H1 (cell line): ENCODE measurements around the gene NOX5. TPM values are rescaled to one million over a fixed set of nuclear protein-coding genes. Genes with fewer than 3 reads are reported as not detected.
"Not testable (repeated sequence)": the region's sequence is repeated elsewhere in the genome, so short reads cannot be mapped to it uniquely, and the experiment has no call there.

Source experiments
- CTCF ChIA-PET: fragments of 300-600 bp; sonication (Branson Sonifier 250); formaldehyde crosslinking; loops from one replicate; lab custom pipeline; 2021; ENCODE audit not compliant: partially characterized antibody; lab: Charles Lee
- POLR2A ChIA-PET: fragments of 300-600 bp; sonication (Branson Sonifier 250); formaldehyde crosslinking; loops from one replicate; lab custom pipeline; 2021; ENCODE audit warnings: inconsistent platforms; ENCODE audit not compliant: partially characterized antibody; lab: Charles Lee
- DNase-seq, 2 experiments: peaks; one replicate each; pipeline versions ENCODE4 v3.0.0 to v3.0.0-alpha.2; 2010 to 2022; ENCODE audit warnings: low spot score in 2 of 2, low read depth in 1 of 2, mixed read lengths in 1 of 2
- FAIRE-seq: peaks from 2 replicates; lab custom pipeline; 2011; peaks lifted over from hg19 to GRCh38; lab: Jason Lieb, UNC
- H2AFZ ChIP-seq: 2 replicates; pipeline ENCODE4 v1.8.1; 2012; ENCODE audit warnings: low read length, inconsistent platforms
- H2AK5ac ChIP-seq: 2 replicates; pipeline ENCODE4 v1.6.1; 2013; ENCODE audit warnings: low read depth, low read length
- H2BK120ac ChIP-seq: replicated peaks from 2 replicates; pipeline ENCODE3; 2013; ENCODE audit warnings: low read depth, low read length, inconsistent platforms
- H2BK12ac ChIP-seq: 2 replicates; pipeline ENCODE4 v1.6.1; 2013; ENCODE audit warnings: low read depth, low read length
- H2BK15ac ChIP-seq: 2 replicates; pipeline ENCODE4 v1.6.1; 2013; ENCODE audit warnings: low read length
- H2BK20ac ChIP-seq: 2 replicates; pipeline ENCODE4 v1.6.1; 2013; ENCODE audit warnings: low read length
- H2BK5ac ChIP-seq: 2 replicates; pipeline ENCODE4 v1.6.1; 2013; ENCODE audit warnings: low read depth, low read length
- H3K14ac ChIP-seq: 2 replicates; pipeline ENCODE4 v1.6.1; 2013; ENCODE audit warnings: inconsistent platforms; ENCODE audit not compliant: insufficient read length
- H3K18ac ChIP-seq: 2 replicates; pipeline ENCODE4 v1.6.1; 2013; ENCODE audit warnings: low read length; ENCODE audit errors: extremely low read depth
- H3K23ac ChIP-seq: 2 replicates; pipeline ENCODE4 v1.6.1; 2013; ENCODE audit warnings: inconsistent platforms; ENCODE audit not compliant: insufficient read length
- H3K23me2 ChIP-seq: 2 replicates; pipeline ENCODE4 v1.6.1; 2013; ENCODE audit warnings: low read depth, low read length
- H3K27ac ChIP-seq: 2 replicates; pipeline ENCODE4 v1.6.1; 2011; ENCODE audit warnings: low read depth, low read length, inconsistent platforms
- H3K27me3 ChIP-seq, 4 experiments: replicated peaks in 1 of 4; 1 replicate in 1 of 4; 2 replicates in 3 of 4; pipeline versions ENCODE4 v1.6.1 to v1.8.1; 2011 to 2013; ENCODE audit warnings: low read length in 3 of 4, mild to moderate bottlenecking in 3 of 4, inconsistent platforms in 2 of 4, mixed read lengths in 2 of 4, moderate library complexity in 1 of 4; ENCODE audit not compliant: control insufficient read depth in 3 of 4, insufficient read depth in 3 of 4; ENCODE audit errors: extremely low read depth in 1 of 4
- H3K36me3 ChIP-seq, 4 experiments: 2 replicates each; pipeline versions ENCODE4 v1.6.1 to v1.8.1; 2011 to 2013; ENCODE audit warnings: mild to moderate bottlenecking in 4 of 4, low read length in 3 of 4, moderate library complexity in 2 of 4, control low read depth in 1 of 4, inconsistent platforms in 1 of 4; ENCODE audit not compliant: insufficient read depth in 4 of 4, control insufficient read depth in 2 of 4
- H3K4ac ChIP-seq: replicated peaks from 2 replicates; pipeline ENCODE3; 2013; ENCODE audit warnings: low read length, low read depth, mixed read lengths, inconsistent platforms; ENCODE audit not compliant: insufficient read length
- H3K4me1 ChIP-seq, 4 experiments: replicated peaks in 1 of 4; 1 replicate in 1 of 4; 2 replicates in 3 of 4; pipeline versions ENCODE4 v1.6.1 to v1.8.1; 2011 to 2013; ENCODE audit warnings: low read length in 3 of 4, inconsistent platforms in 2 of 4, mixed read lengths in 1 of 4; ENCODE audit not compliant: insufficient read depth in 4 of 4, control insufficient read depth in 3 of 4
- H3K4me2 ChIP-seq, 2 experiments: 2 replicates each; pipeline versions ENCODE4 v1.6.1 to v1.8.1; 2011 to 2013; ENCODE audit warnings: low read depth in 2 of 2, low read length in 2 of 2, control low read depth in 1 of 2, inconsistent platforms in 1 of 2, mild to moderate bottlenecking in 1 of 2; ENCODE audit not compliant: insufficient read depth in 1 of 2
- H3K4me3 ChIP-seq, 4 experiments: fragments of 200-600, 300-600 bp in 1 of 4; sonication (generic), shearing (Covaris generic), sonication (Bioruptor Twin) in 1 of 4; 2 replicates each; pipeline versions ENCODE4 v1.5.1 to v1.8.1; 2011 to 2016; ENCODE audit warnings: low read length in 4 of 4, low read depth in 3 of 4, control low read depth in 2 of 4, inconsistent platforms in 2 of 4, mild to moderate bottlenecking in 2 of 4, mixed read lengths in 1 of 4, moderate library complexity in 1 of 4; ENCODE audit not compliant: insufficient read depth in 2 of 4; ENCODE audit errors: extremely low read depth in 1 of 4
- H3K56ac ChIP-seq: replicated peaks from 2 replicates; pipeline ENCODE3; 2013; ENCODE audit warnings: low read depth, mild to moderate bottlenecking, mixed read lengths, low read length, inconsistent platforms; ENCODE audit not compliant: insufficient read length
- H3K79me1 ChIP-seq: 2 replicates; pipeline ENCODE4 v1.6.1; 2013; ENCODE audit warnings: low read depth, low read length, control low read depth
- H3K79me2 ChIP-seq, 2 experiments: 2 replicates each; pipeline versions ENCODE4 v1.6.1 to v1.8.1; 2012 to 2013; ENCODE audit warnings: low read length in 2 of 2, mild to moderate bottlenecking in 2 of 2, inconsistent platforms in 1 of 2; ENCODE audit not compliant: insufficient read depth in 2 of 2, control insufficient read depth in 1 of 2
- H3K9ac ChIP-seq, 4 experiments: replicated peaks in 1 of 4; 1 replicate in 1 of 4; 2 replicates in 3 of 4; pipeline versions ENCODE4 v1.6.1 to v1.8.1; 2011 to 2013; ENCODE audit warnings: low read depth in 3 of 4, low read length in 3 of 4, control low read depth in 2 of 4, mild to moderate bottlenecking in 2 of 4, moderate library complexity in 2 of 4, inconsistent platforms in 1 of 4; ENCODE audit errors: extremely low read depth in 1 of 4
- H3K9me3 ChIP-seq, 2 experiments: 2 replicates each; pipeline versions ENCODE4 v1.6.1 to v1.8.1; 2012 to 2013; ENCODE audit warnings: mild to moderate bottlenecking in 2 of 2, moderate library complexity in 2 of 2, control low read depth in 1 of 2, inconsistent platforms in 1 of 2, low read depth in 1 of 2, low read length in 1 of 2, mixed read lengths in 1 of 2; ENCODE audit not compliant: insufficient read depth in 2 of 2
- H4K20me1 ChIP-seq, 2 experiments: replicated peaks in 1 of 2; 2 replicates each; pipeline versions ENCODE3 to v1.8.1; 2011 to 2013; ENCODE audit warnings: inconsistent platforms in 2 of 2, low read length in 2 of 2, mild to moderate bottlenecking in 1 of 2; ENCODE audit not compliant: insufficient read depth in 2 of 2, control insufficient read depth in 1 of 2
- H4K5ac ChIP-seq: 2 replicates; pipeline ENCODE4 v1.6.1; 2013; ENCODE audit warnings: low read length, low read depth, mixed read lengths, inconsistent platforms; ENCODE audit not compliant: insufficient read length
- H4K8ac ChIP-seq: 2 replicates; pipeline ENCODE4 v1.8.0; 2013; ENCODE audit warnings: mild to moderate bottlenecking, moderate library complexity, low read length, inconsistent platforms; ENCODE audit not compliant: insufficient read depth; ENCODE audit errors: extremely low read depth
- H4K91ac ChIP-seq: replicated peaks from 2 replicates; pipeline ENCODE3; 2013; ENCODE audit warnings: low read length, mixed read lengths, inconsistent platforms; ENCODE audit not compliant: insufficient read length
- EP300 ChIP-seq, 2 experiments: IDR thresholded peaks; 1 replicate in 1 of 2; 2 replicates in 1 of 2; pipeline ENCODE4 v1.6.1; 2011 to 2012; ENCODE audit warnings: low read depth in 2 of 2, low read length in 2 of 2, mild to moderate bottlenecking in 2 of 2, borderline replicate concordance in 1 of 2, inconsistent platforms in 1 of 2, moderate library complexity in 1 of 2
- WGBS, 2 experiments: shearing (Covaris generic) in 1 of 2; methylation state at CpG; one replicate each; pipeline versions ENCODE4 v1.1.6 to v1.1.7; 2013 to 2015; ENCODE audit warnings: low lambda C conversion rate in 2 of 2, mixed read lengths in 2 of 2, inconsistent platforms in 1 of 2, low coverage in 1 of 2, missing lambda C conversion rate in 1 of 2; ENCODE audit not compliant: insufficient replicate concordance in 2 of 2, insufficient coverage in 1 of 2, insufficient read length in 1 of 2; ENCODE audit errors: extremely low coverage in 1 of 2, missing lambda C conversion rate in 1 of 2; 5-methylcytosine and 5-hydroxymethylcytosine counted together
- polyA plus RNA-seq, 7 experiments: library from polyadenylated mRNA; depleted of rRNA in 3 of 7; stranded (reverse) in 5 of 7; unstranded in 2 of 7; fragments of >200 nt in 5 of 7; fragments of 200-250 nt in 2 of 7; gene quantifications; 1 replicate in 5 of 7; 2 replicates in 1 of 7; 4 replicates in 1 of 7; pipeline versions ENCODE4 v1.2.1 to v1.2.3, GENCODE V29; 2011 to 2013; ENCODE audit warnings: missing spikeins in 2 of 7, mixed read lengths in 2 of 7
- total RNA-seq: library from RNA; stranded (reverse); fragmentation: NEBNext Ultra II Directional; extraction: Animal tissue kit (Norgen Biotek cat#: 25700); gene quantifications from 2 replicates; pipeline ENCODE4 v1.2.1, GENCODE V29; 2021

NOX5 gene
- total and polyA plus RNA-seq, 2 of the 8 experiments (the other 6 are each of a cell fraction or from before 2014, with no cell fraction given), result under 0.01 TPM; not detected in 1

DNA sequence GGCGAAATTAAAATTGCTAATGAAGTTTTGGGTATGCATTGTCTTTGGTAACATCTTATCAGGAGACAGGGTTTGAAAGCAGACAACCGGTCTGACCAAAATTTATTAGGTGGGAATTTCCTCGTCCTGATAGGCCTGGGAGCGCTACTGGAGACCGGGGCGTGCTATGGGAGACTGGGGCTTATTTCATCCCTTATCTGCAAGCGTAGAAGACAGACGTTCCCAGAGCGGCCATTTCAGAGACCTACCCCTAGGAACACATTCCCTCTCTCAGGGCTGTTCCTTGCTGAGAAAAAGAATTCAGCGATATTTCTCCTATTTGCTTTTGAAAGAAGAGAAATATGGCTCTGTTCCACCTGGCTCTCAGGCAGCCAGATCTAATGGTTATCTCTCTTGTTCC lies 37.1 kb upstream of the NOX5 start:
- H3K9ac ChIP-seq, H4K91ac ChIP-seq, H4K20me1 ChIP-seq, H2BK20ac ChIP-seq, DNase-seq, H3K14ac ChIP-seq, H2BK5ac ChIP-seq, H4K8ac ChIP-seq, H3K79me2 ChIP-seq, H2BK12ac ChIP-seq, H3K18ac ChIP-seq, H3K36me3 ChIP-seq, H2BK120ac ChIP-seq, H2AFZ ChIP-seq, H4K5ac ChIP-seq, H3K4me2 ChIP-seq, POLR2A ChIA-PET, H3K4me1 ChIP-seq, H3K56ac ChIP-seq, H3K4ac ChIP-seq, H3K27ac ChIP-seq, H3K4me3 ChIP-seq, H2AK5ac ChIP-seq, H3K23ac ChIP-seq, H2BK15ac ChIP-seq, H3K27me3 ChIP-seq, H3K23me2 ChIP-seq, FAIRE-seq, H3K79me1 ChIP-seq: not testable (repeated sequence)
- WGBS, 2 experiments, result 92% methylated on average over 10 of the region's 10 CpGs; no CpG with 5 or more reads in 1 of the 2 experiments
- H3K9me3 ChIP-seq, result peaks cover 5 to 18% of the 10 kb centered on the region in 2 experiments
- CTCF ChIA-PET, result interaction anchor here (1.1 kb wide), 1 partner anchor 54 kb away, joined by 3 read pairs; no protein-coding TSS in a partner anchor
- TF ChIP-seq EP300 (IDR thresholded peaks at IDR 0.05; ENCODE audit: borderline replicate concordance in 1 of 2, low read depth in 2 of 2, low read length in 2 of 2), result peak in 1 of 2 experiments; percentile 92; a peak in 1 of 3 replicates
